GM12878 (cell line): ENCODE results near the gene MISFA. TPM values are rescaled to one million over a fixed set of nuclear protein-coding genes. Genes with fewer than 3 reads are reported as not detected.

Experiments used
- ATAC-seq: fragments of 200-7000 bp; cut with Tn5 transposase; 3 replicates; pipeline ENCODE4 v1.9.1; 2020; ENCODE audit warnings: mild to moderate bottlenecking, moderate library complexity
- BruUV-seq: library from RNA; stranded (reverse); fragments of 400-500 nt; replicated peaks from 2 replicates; lab custom pipeline; 2021; lab: Mats Ljungman, UMichigan
- CTCF ChIA-PET: fragments of 300-600 bp; sonication (Branson Sonifier 250); formaldehyde crosslinking; extraction: SDS; loops from one replicate; lab custom pipeline; 2021; ENCODE audit warnings: inconsistent platforms; lab: Yijun Ruan, JAX
- POLR2A ChIA-PET: fragments of 350-600 bp; formaldehyde crosslinking; extraction: SDS; loops from one replicate; lab custom pipeline; 2021; ENCODE audit warnings: inconsistent platforms; lab: Charles Lee
- RAD21 ChIA-PET: fragments of 300-600 bp; sonication (Branson Sonifier 250); formaldehyde crosslinking; loops from one replicate; lab custom pipeline; 2023; ENCODE audit warnings: antibody characterized with exemption; ENCODE audit not compliant: unreplicated experiment; lab: Charles Lee
- SMC1A ChIA-PET: fragments of 300-600 bp; sonication (Branson Sonifier 250); formaldehyde crosslinking; loops from one replicate; lab custom pipeline; 2023; ENCODE audit not compliant: unreplicated experiment, uncharacterized antibody; lab: Charles Lee
- DNase-seq: peaks from one replicate; pipeline ENCODE4 v3.0.0-alpha.2; 2011; ENCODE audit warnings: low read depth, low spot score
- FAIRE-seq: peaks from 3 replicates; lab custom pipeline; 2011; peaks lifted over from hg19 to GRCh38; lab: Jason Lieb, UNC
- H2AFZ ChIP-seq: 2 replicates; pipeline ENCODE4 v1.6.0; 2011; ENCODE audit warnings: low read depth, low read length, control low read depth; ENCODE audit not compliant: control insufficient read depth
- H3K27ac ChIP-seq: 2 replicates; pipeline ENCODE4 v1.5.1; 2011; ENCODE audit warnings: control low read depth; ENCODE audit not compliant: control insufficient read depth, insufficient read depth
- H3K27me3 ChIP-seq, 2 experiments: replicated peaks in 1 of 2; 2 replicates each; pipeline versions ENCODE4 v1.6.0 to v1.6.1; 2011; ENCODE audit warnings: low read length in 1 of 2; ENCODE audit not compliant: control insufficient read depth in 2 of 2, insufficient read depth in 2 of 2
- H3K36me3 ChIP-seq, 2 experiments: 2 replicates each; pipeline ENCODE4 v1.5.1; 2011; ENCODE audit warnings: low read length in 1 of 2; ENCODE audit not compliant: control insufficient read depth in 2 of 2, insufficient read depth in 2 of 2
- H3K4me1 ChIP-seq: 2 replicates; pipeline ENCODE4 v1.6.1; 2011; ENCODE audit warnings: mild to moderate bottlenecking, low read length, moderate library complexity, mixed read lengths; ENCODE audit not compliant: control insufficient read depth, insufficient read depth
- H3K4me2 ChIP-seq: 2 replicates; pipeline ENCODE4 v1.6.0; 2011; ENCODE audit warnings: control low read depth; ENCODE audit not compliant: control insufficient read depth, insufficient read depth
- H3K4me3 ChIP-seq: fragments of 200-600 bp; sonication (generic); 2 replicates; pipeline ENCODE4 v1.5.1; 2016
- H3K79me2 ChIP-seq: 2 replicates; pipeline ENCODE4 v1.6.0; 2011; ENCODE audit warnings: low read length; ENCODE audit not compliant: control insufficient read depth, insufficient read depth
- H3K9ac ChIP-seq: 2 replicates; pipeline ENCODE4 v1.8.0; 2011; ENCODE audit warnings: low read length, control low read depth, mixed read lengths; ENCODE audit not compliant: control insufficient read depth, insufficient read depth
- H3K9me3 ChIP-seq: replicated peaks from 3 replicates; pipeline ENCODE4 v1.5.1; 2011; ENCODE audit warnings: mild to moderate bottlenecking, low read length; ENCODE audit not compliant: control insufficient read depth, insufficient read depth
- H4K20me1 ChIP-seq: 2 replicates; pipeline ENCODE4 v1.6.0; 2011; ENCODE audit not compliant: control insufficient read depth, insufficient read depth
- CBX3 ChIP-seq: fragments of 200-600 bp; sonication (generic); IDR thresholded peaks from 2 replicates; pipeline ENCODE4 v1.6.1; 2016; ENCODE audit warnings: low read depth, borderline replicate concordance
- GABPA ChIP-seq: IDR thresholded peaks from 2 replicates; pipeline ENCODE4 v1.6.1; 2014; ENCODE audit warnings: antibody characterized with exemption, low read depth, mild to moderate bottlenecking, inconsistent platforms
- HCFC1 ChIP-seq: fragments of 150-350 bp; IDR thresholded peaks from 2 replicates; pipeline ENCODE4 v1.6.1; 2014; ENCODE audit warnings: low read length
- KDM1A ChIP-seq: fragments of 200-600 bp; sonication (generic); IDR thresholded peaks from 2 replicates; pipeline ENCODE4 v1.6.1; 2016; ENCODE audit warnings: borderline replicate concordance
- MEF2A ChIP-seq: IDR thresholded peaks from 2 replicates; pipeline ENCODE4 v1.6.1; 2011; ENCODE audit warnings: low read depth, mild to moderate bottlenecking, low read length, moderate library complexity; ENCODE audit not compliant: insufficient read depth
- NRF1 ChIP-seq: conservative IDR thresholded peaks from 2 replicates; pipeline ENCODE4 v1.6.1; 2011; ENCODE audit warnings: mild to moderate bottlenecking, low read depth, low read length, improper control_type of control experiment
- SP1 ChIP-seq: IDR thresholded peaks from one replicate; pipeline ENCODE4 v1.6.1; 2011; ENCODE audit warnings: low read depth, low read length
- WGBS: methylation state at CpG from one replicate; pipeline ENCODE4 v1.1.6; 2016; ENCODE audit warnings: low lambda C conversion rate; ENCODE audit not compliant: insufficient replicate concordance, insufficient coverage; ENCODE audit errors: missing lambda C conversion rate; 5-methylcytosine and 5-hydroxymethylcytosine counted together
- in situ Hi-C: fragments of 300-500 bp; cut with MboI; formaldehyde crosslinking; loops from 9 replicates; pipeline ENCODE4 v1.14.3; 2018; ENCODE audit warnings: mixed read lengths
- intact Hi-C: fragments of 100-400 bp; cut with micrococcal nuclease; formaldehyde crosslinking; loops from one replicate; pipeline ENCODE4 v1.14.2; 2022; ENCODE audit not compliant: unreplicated experiment
- polyA plus RNA-seq, 11 experiments: library from polyadenylated mRNA; depleted of rRNA in 4 of 11; unstranded in 6 of 11; stranded (reverse) in 5 of 11; fragments of >200 nt; fragmentation: Nextera tagmentation in 4 of 11; fragmentation: Illumina TruSeq in 1 of 11; extraction: Ambion mirVana in 4 of 11; extraction: Trizol in 1 of 11; gene quantifications; 1 replicate in 1 of 11; 2 replicates in 10 of 11; pipeline versions ENCODE4 v1.2.1 to v1.2.3, GENCODE V29; 2011 to 2016; ENCODE audit warnings: inconsistent platforms in 2 of 11, missing spikeins in 2 of 11, low read depth in 1 of 11
- total RNA-seq, 4 experiments: library from RNA; depleted of rRNA in 3 of 4; stranded (reverse); fragments of >200 nt in 3 of 4; fragmentation: Illumina TruSeq in 1 of 4; extraction: Trizol in 1 of 4; gene quantifications; 2 replicates each; pipeline versions ENCODE4 v1.2.1 to v1.2.3, GENCODE V29; 2013 to 2021
- TF ChIP-seq, protein P1 (sequence below): fragments of 450-650 bp; IDR thresholded peaks from 2 replicates; pipeline ENCODE4 v1.6.1; 2018; ENCODE audit warnings: mild to moderate bottlenecking, low read depth, moderate library complexity; ENCODE audit not compliant: partially characterized antibody
- TF ChIP-seq, protein P2 (sequence below): IDR thresholded peaks from 2 replicates; pipeline ENCODE4 v1.6.1; 2011; ENCODE audit warnings: borderline replicate concordance, low read depth, mild to moderate bottlenecking, moderate library complexity, low read length; ENCODE audit not compliant: insufficient read depth, poor library complexity, severe bottlenecking

Gene MISFA
- total and polyA plus RNA-seq, 10 of the 15 experiments (the other 5 are each of a cell fraction or from before 2014, with no cell fraction given), result 0.88 to 4.6 (median 2.3) TPM; not detected in 1

DNA sequence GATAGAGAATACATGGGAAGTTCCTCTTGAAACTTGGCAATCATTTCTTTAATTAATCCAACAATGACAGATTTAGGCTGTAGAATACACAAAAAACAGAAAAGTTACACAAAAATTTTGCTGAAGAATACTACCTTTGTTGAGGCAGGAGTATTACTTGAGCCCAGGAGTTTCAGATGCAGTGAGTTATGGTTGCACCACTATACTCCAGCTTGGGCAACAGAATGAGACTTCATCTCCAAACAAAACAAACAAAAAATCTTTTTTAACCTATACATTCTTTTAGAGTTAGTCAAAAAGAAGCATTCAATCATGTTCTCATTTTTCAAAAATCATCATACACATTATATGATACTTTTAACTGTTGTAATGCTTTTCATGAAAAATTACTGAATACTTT lies 33.2 kb upstream of the MISFA start (continued):
- TF ChIP-seq, protein P1, sequence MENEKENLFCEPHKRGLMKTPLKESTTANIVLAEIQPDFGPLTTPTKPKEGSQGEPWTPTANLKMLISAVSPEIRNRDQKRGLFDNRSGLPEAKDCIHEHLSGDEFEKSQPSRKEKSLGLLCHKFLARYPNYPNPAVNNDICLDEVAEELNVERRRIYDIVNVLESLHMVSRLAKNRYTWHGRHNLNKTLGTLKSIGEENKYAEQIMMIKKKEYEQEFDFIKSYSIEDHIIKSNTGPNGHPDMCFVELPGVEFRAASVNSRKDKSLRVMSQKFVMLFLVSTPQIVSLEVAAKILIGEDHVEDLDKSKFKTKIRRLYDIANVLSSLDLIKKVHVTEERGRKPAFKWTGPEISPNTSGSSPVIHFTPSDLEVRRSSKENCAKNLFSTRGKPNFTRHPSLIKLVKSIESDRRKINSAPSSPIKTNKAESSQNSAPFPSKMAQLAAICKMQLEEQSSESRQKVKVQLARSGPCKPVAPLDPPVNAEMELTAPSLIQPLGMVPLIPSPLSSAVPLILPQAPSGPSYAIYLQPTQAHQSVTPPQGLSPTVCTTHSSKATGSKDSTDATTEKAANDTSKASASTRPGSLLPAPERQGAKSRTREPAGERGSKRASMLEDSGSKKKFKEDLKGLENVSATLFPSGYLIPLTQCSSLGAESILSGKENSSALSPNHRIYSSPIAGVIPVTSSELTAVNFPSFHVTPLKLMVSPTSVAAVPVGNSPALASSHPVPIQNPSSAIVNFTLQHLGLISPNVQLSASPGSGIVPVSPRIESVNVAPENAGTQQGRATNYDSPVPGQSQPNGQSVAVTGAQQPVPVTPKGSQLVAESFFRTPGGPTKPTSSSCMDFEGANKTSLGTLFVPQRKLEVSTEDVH, result no peak
- TF ChIP-seq CBX3 (no peak), GABPA (no peak), KDM1A (no peak)
- TF ChIP-seq, protein P2, sequence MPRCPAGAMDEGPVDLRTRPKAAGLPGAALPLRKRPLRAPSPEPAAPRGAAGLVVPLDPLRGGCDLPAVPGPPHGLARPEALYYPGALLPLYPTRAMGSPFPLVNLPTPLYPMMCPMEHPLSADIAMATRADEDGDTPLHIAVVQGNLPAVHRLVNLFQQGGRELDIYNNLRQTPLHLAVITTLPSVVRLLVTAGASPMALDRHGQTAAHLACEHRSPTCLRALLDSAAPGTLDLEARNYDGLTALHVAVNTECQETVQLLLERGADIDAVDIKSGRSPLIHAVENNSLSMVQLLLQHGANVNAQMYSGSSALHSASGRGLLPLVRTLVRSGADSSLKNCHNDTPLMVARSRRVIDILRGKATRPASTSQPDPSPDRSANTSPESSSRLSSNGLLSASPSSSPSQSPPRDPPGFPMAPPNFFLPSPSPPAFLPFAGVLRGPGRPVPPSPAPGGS, result no peak

- no peak overlapping the region for H3K9ac ChIP-seq
- ChIA-PET POLR2A (no interaction called here), RAD21 (interaction anchor here (1.1 to 1.3 kb wide), 2 partner anchors 21 to 201 kb away, joined by 3 read pairs; partner anchors contain the start of gene UEVLD), CTCF (interaction anchor here (1.0 kb wide), 1 partner anchor 172 kb away, joined by 3 read pairs; no protein-coding TSS in a partner anchor), SMC1A (interaction anchor here (0.9 to 1.4 kb wide), 2 partner anchors 26 to 107 kb away, joined by 3 read pairs; no protein-coding TSS in a partner anchor)
- FAIRE-seq (no peak), DNase-seq (no peak), ATAC-seq (no peak)
- H2AFZ ChIP-seq, result no peak overlapping the region
- intact Hi-C loops, result no loop called here
- H3K79me2 ChIP-seq, result no peaks in the 10 kb centered on the region
- H3K27me3 ChIP-seq, result no peaks in the 10 kb centered on the region
- H3K36me3 ChIP-seq, result peaks cover 0 to 4% of the 10 kb centered on the region in 2 experiments; a peak in 1 of 4 replicates
- no peaks in the 10 kb centered on the region for H3K4me1 ChIP-seq
- TF ChIP-seq SP1 (no peak), NRF1 (no peak), MEF2A (no peak), HCFC1 (no peak)
- no peak overlapping the region for H3K27ac ChIP-seq
- no peaks in the 10 kb centered on the region for H4K20me1 ChIP-seq
- H3K9me3 ChIP-seq, result no peaks in the 10 kb centered on the region
- no peak overlapping the region for H3K4me3 ChIP-seq
- WGBS, result 98% methylated on average over 3 of the region's 3 CpGs
- in situ Hi-C loops, result no loop called here
- no peak overlapping the region for H3K4me2 ChIP-seq
- BruUV-seq, result no TSS peak
These were observed 32.5 kb upstream of the MISFA start for GRCh38 chr11:18567081-18567480.
